Activated CD8-positive, alpha-beta T cell treated with anti-CD3 and anti-CD28 coated beads for 36 hours (primary cell): ENCODE measurements around the gene GPR26. TPM values are rescaled to one million over a fixed set of nuclear protein-coding genes. Genes with fewer than 3 reads are reported as not detected.

Source experiments
- ATAC-seq: fragments of 200-7000 bp; cut with Tn5 transposase; one replicate; pipeline ENCODE4 v1.10.0; 2021; ENCODE audit warnings: mild to moderate bottlenecking, moderate library complexity
- CTCF ChIA-PET: fragments of 350-600 bp; sonication (Branson Sonifier 250); formaldehyde crosslinking; loops from one replicate; lab custom pipeline; 2021; ENCODE audit warnings: antibody characterized with exemption; lab: Charles Lee
- POLR2A ChIA-PET: fragments of 350-600 bp; sonication (Branson Sonifier 250); formaldehyde crosslinking; loops from one replicate; lab custom pipeline; 2021; ENCODE audit warnings: antibody characterized with exemption; lab: Charles Lee
- DNase-seq: peaks from one replicate; pipeline ENCODE4 v3.0.0-alpha.2; 2020
- H3K27ac Mint-ChIP-seq: one replicate; pipeline ENCODE4 v1.8.0; 2021; ENCODE audit warnings: mild to moderate bottlenecking, mixed read lengths
- H3K27me3 Mint-ChIP-seq: one replicate; pipeline ENCODE4 v1.8.0; 2021; ENCODE audit warnings: mixed read lengths
- H3K36me3 Mint-ChIP-seq: one replicate; pipeline ENCODE4 v1.8.0; 2021; ENCODE audit warnings: low read depth, mixed read lengths
- H3K4me1 Mint-ChIP-seq: one replicate; pipeline ENCODE4 v1.8.0; 2021; ENCODE audit warnings: low read depth, mixed read lengths
- H3K4me3 Mint-ChIP-seq: one replicate; pipeline ENCODE4 v1.8.0; 2021; ENCODE audit warnings: mild to moderate bottlenecking, moderate library complexity, mixed read lengths
- H3K9me3 Mint-ChIP-seq: one replicate; pipeline ENCODE4 v1.8.0; 2021; ENCODE audit warnings: mixed read lengths
- intact Hi-C: fragments of 100-400 bp; cut with micrococcal nuclease; formaldehyde crosslinking; loops from one replicate; pipeline ENCODE4 v1.10.0; 2022
- total RNA-seq, 2 experiments: library from RNA; stranded (reverse); gene quantifications; one replicate each; pipeline ENCODE4 v1.2.3, GENCODE V29; 2021
- TF ChIP-seq, protein P1 (sequence below): fragments of 200-600 bp; IDR thresholded peaks from one replicate; pipeline ENCODE4 v1.8.0; 2022; ENCODE audit warnings: antibody characterized with exemption, mild to moderate bottlenecking

GPR26 gene
- total RNA-seq, 2 experiments from 2014 or later: not detected

DNA sequence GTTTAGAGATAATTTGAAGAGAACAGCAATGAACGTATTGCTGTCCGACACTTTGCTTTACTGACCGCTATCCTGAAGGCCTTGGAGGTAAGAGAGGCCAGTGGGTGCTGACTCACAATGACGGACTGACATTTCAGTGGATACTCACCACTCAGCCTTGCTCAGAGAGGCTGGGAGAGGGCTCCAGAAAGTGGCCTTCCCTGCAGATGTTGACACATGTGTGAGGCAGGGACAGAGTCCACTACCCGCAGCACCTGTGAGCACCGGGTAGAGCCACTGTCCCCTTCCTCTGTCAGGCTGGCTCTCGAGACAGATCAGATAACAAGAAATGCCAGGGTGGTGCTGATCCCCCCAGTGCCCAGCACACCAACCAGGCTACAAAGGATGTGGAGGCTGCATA is 75.0 kb downstream of the GPR26 start:
- Mint-ChIP-seq H3K4me3 (no peak overlapping the region), H3K27ac (no peak overlapping the region), H3K27me3 (peaks cover 2% of the 10 kb centered on the region), H3K4me1 (no peaks in the 10 kb centered on the region), H3K36me3 (no peaks in the 10 kb centered on the region), H3K9me3 (peaks cover 2% of the 10 kb centered on the region)
- POLR2A ChIA-PET: interaction anchor here (1.1 kb wide), 1 partner anchor 13 kb away, joined by 3 read pairs; no protein-coding TSS in a partner anchor
- CTCF ChIA-PET: no interaction called here
- no peak for ATAC-seq
- intact Hi-C loops: no loop called here
- DNase-seq: no peak
- TF ChIP-seq, protein P1, sequence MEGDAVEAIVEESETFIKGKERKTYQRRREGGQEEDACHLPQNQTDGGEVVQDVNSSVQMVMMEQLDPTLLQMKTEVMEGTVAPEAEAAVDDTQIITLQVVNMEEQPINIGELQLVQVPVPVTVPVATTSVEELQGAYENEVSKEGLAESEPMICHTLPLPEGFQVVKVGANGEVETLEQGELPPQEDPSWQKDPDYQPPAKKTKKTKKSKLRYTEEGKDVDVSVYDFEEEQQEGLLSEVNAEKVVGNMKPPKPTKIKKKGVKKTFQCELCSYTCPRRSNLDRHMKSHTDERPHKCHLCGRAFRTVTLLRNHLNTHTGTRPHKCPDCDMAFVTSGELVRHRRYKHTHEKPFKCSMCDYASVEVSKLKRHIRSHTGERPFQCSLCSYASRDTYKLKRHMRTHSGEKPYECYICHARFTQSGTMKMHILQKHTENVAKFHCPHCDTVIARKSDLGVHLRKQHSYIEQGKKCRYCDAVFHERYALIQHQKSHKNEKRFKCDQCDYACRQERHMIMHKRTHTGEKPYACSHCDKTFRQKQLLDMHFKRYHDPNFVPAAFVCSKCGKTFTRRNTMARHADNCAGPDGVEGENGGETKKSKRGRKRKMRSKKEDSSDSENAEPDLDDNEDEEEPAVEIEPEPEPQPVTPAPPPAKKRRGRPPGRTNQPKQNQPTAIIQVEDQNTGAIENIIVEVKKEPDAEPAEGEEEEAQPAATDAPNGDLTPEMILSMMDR: no peak

- intact Hi-C loops: no loop called here
- no peak overlapping the region for H3K27ac Mint-ChIP-seq
- TF ChIP-seq, protein P1: no peak
- DNase-seq (no peak), ATAC-seq (no peak)
- H3K4me1 Mint-ChIP-seq: no peaks in the 10 kb centered on the region
- peaks cover 6% of the 10 kb centered on the region for H3K27me3 Mint-ChIP-seq
- ChIA-PET CTCF (no interaction called here), POLR2A (interaction anchor here (1.1 kb wide), 1 partner anchor 13 kb away, joined by 3 read pairs; no protein-coding TSS in a partner anchor)
- no peaks in the 10 kb centered on the region for H3K36me3 Mint-ChIP-seq
- H3K9me3 Mint-ChIP-seq: peaks cover 2% of the 10 kb centered on the region
- H3K4me3 Mint-ChIP-seq: no peak overlapping the region
Measured at GRCh38 chr10:123741711-123742110, 75.6 kb downstream of the GPR26 start.

DNA sequence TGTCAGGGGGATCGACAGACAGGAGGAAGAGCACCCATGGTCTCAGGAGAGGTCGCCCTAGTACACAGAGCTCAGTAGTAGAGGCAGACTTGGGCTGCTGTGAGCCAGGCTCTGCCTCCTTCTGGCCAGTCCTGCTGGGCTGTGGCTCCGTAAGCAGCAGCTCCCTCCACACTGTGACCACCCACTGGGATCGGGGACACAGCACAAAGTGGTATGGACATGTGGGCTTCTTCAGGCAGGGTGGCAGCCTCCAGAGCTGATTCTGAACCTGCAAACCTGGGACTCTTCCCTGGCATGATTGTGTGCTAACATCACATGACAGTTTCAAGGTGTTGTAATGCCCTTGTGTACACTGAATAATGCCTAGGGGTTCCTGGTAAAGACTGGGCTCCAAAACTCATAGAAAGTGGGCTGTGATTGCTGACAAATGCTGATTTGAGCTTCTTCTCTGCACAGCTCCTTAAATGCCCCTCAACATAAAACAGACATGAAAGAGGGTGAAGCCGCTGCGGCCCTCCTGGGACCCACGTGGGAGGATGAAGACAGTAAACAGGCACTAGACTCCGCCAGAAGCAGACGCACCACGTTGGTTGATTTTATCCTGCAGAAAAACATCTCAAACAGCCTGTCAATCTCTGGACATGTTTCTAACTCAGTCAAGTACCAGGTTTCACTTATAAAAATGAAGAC is 76.7 kb downstream of the GPR26 start:
- no peak for ATAC-seq
- Mint-ChIP-seq H3K4me1 (no peaks in the 10 kb centered on the region), H3K27me3 (peaks cover 6% of the 10 kb centered on the region), H3K27ac (no peak overlapping the region), H3K9me3 (no peaks in the 10 kb centered on the region), H3K36me3 (no peaks in the 10 kb centered on the region), H3K4me3 (no peak overlapping the region)
- no peak for DNase-seq
- TF ChIP-seq, protein P1: no peak
- intact Hi-C loops: no loop called here
- POLR2A ChIA-PET: no interaction called here
- CTCF ChIA-PET: no interaction called here

GRCh38 chr10:123743441-123744223 is 77.5 kb downstream of the GPR26 start:
- peaks cover 6% of the 10 kb centered on the region for H3K27me3 Mint-ChIP-seq
- H3K9me3 Mint-ChIP-seq: no peaks in the 10 kb centered on the region
- no peak overlapping the region for H3K4me3 Mint-ChIP-seq
- H3K4me1 Mint-ChIP-seq: no peaks in the 10 kb centered on the region
- POLR2A ChIA-PET: no interaction called here
- CTCF ChIA-PET: no interaction called here
- ATAC-seq (no peak), DNase-seq (no peak)
- no peaks in the 10 kb centered on the region for H3K36me3 Mint-ChIP-seq
- H3K27ac Mint-ChIP-seq: no peak overlapping the region
- TF ChIP-seq, protein P1: no peak
- intact Hi-C loops: no loop called here

GRCh38 chr10:123744224-123744536 is 78.0 kb downstream of the GPR26 start:
- no peaks in the 10 kb centered on the region for H3K4me1 Mint-ChIP-seq
- no peaks in the 10 kb centered on the region for H3K36me3 Mint-ChIP-seq
- no peaks in the 10 kb centered on the region for H3K9me3 Mint-ChIP-seq
- ChIA-PET CTCF (no interaction called here), POLR2A (no interaction called here)
- intact Hi-C loops: no loop called here
- H3K4me3 Mint-ChIP-seq: no peak overlapping the region
- H3K27me3 Mint-ChIP-seq: peaks cover 4% of the 10 kb centered on the region
- TF ChIP-seq, protein P1: no peak
- no peak overlapping the region for H3K27ac Mint-ChIP-seq
- DNase-seq: no peak
- no peak for ATAC-seq
